Stimulated activated CD8-positive, alpha-beta memory T cell treated with anti-CD3 and anti-CD28 coated beads, Interleukin-12 subunit alpha, Interleukin-12 subunit beta, amount 100 ng/mL, for 1 hour (primary cell): ENCODE measurements around the gene FSD2.
"Not testable (repeated sequence)": the region's sequence is repeated elsewhere in the genome, so short reads cannot be mapped to it uniquely, and the experiment has no call there.

Experiments used
- DNase-seq: peaks from one replicate; pipeline ENCODE4 v3.0.0-alpha.2; 2020; ENCODE audit warnings: low read depth

The FSD2 gene

DNA sequence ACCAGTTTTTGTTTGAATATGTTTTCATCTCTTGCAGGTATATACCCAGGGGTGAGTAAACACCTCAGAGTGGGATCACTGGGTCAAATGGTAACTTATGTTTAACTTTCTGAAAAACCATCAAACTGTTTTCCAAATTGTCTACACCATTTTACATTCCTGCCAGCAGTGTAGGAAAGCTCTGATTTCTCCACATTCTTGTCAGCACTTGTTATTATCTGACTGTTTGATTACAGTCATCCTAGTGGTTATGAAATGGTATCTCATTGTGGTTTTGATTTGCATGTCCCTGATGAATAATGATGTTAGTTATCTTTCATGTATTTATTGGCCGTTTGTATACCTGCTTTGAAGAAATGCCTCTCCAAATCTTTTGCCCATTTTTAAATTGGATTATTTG lies 13.8 kb downstream of the FSD2 start:
- DNase-seq = no peak

DNA sequence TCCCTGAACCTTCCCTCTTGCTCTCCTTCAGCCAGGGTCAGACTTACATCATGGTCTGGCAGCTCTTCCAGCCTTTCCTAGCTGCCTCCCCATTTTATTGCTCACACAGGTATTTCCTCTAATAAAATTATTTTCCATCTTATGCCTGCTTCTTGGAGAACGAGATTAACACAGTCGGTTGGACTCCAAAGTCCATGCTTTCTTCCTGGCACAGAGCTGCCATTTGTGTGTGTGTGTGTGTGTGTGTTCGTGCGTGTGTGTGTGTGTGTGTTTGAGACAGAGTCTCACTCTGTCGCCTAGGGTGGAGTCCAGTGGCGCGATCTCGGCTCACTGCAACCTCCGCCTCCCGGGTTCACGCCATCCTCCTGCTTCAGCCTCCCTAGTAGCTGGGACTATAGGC lies 15.5 kb downstream of the FSD2 start:
- no peak for DNase-seq

DNA sequence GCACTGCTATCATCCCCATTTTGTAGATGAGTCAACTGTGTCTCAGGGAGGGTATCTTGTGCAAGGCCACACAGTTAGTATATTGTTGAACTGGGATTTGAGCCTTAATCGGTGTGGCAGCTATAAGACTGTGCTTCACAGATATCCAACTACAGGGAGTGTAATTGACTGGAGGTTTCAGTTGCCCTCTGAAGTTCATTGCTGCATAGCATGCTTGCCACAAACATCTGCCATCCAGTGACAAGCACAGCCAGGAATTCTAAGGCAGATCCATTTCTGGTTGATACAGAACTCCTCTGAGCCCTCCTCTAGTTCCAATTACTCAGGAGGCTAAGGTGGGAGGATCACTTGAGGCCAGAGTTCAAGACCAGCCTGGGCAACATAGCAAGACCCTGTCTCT lies 16.4 kb downstream of the FSD2 start:
- no peak for DNase-seq

DNA sequence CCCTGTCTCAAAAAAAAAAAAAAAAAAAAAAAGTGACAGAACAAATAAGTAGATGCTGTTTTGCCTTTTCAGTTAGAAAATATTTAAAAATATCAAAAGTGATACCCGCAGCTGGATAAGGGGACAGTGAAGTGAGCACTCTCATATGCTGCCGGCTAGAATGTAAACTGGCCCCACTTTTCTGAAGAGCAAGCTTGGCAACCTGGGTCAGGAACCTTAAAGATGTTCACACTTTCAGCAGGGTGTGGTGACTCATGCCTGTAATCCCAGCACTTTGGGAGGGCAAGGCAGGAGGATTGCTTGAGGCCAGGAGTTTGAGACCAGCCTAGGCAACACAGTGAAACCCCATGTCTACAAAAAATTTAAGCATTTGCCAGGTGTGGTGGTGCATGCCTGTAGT lies 17.4 kb downstream of the FSD2 start:
- DNase-seq = no peak

DNA sequence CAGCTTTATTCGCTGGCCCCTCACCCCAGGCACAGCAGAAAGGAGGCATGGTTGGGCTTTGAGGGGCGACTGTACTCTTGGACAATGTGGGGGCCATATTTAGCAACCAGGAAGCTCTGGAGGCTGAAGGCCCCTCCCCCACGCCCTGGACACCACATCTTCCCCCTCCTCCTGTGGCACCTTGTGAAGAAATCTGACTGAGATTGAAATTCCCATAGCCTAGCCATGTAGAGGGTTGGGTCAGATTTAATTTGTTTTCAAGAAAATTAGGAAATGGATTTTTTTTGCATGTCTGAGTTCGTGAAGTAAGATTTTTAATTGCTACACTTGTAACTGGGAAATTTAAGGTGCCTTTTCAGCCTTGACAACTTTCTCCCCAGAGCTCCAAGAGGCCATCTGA lies 24.5 kb downstream of the FSD2 start:
- no peak for DNase-seq

DNA sequence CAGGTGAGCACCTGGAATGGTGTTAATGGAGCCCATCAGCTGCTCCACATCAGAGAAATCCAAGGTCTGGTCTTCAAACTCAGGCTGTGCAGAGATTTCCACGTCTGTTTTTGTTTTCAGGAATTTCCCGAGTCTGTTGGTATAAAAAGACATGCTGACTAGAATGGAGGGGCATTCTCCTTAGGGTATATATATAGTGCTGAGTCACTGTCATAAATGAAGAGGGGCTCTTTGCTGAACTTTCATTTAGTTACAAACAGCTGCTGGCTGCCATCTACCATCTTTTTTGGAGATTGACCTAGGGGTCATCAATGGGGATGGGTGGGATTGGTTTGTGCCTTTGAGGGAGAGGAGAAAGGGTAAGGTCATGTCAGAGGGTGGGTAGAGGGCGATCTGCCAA lies 27.1 kb downstream of the FSD2 start:
- no peak for DNase-seq

DNA sequence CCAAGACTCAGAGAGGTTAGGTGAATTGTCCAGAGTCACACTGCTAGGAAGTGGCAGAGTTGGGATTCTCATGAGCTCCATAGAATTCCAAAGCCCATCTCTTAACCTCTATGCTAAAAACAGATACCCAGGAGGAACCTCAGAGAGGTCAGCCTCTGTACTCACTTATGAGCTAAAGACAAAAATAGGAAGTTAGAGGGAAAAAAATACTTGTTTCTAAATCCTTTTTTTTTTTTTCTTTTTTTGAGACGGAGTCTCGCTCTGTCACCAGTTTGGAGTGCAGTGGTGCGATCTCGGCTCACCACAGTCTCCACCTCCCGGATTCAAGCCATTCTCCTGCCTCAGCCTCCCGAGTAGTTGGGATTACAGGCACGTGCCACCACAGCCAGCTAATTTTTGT lies 31.4 kb downstream of the FSD2 start:
- DNase-seq = no peak

DNA sequence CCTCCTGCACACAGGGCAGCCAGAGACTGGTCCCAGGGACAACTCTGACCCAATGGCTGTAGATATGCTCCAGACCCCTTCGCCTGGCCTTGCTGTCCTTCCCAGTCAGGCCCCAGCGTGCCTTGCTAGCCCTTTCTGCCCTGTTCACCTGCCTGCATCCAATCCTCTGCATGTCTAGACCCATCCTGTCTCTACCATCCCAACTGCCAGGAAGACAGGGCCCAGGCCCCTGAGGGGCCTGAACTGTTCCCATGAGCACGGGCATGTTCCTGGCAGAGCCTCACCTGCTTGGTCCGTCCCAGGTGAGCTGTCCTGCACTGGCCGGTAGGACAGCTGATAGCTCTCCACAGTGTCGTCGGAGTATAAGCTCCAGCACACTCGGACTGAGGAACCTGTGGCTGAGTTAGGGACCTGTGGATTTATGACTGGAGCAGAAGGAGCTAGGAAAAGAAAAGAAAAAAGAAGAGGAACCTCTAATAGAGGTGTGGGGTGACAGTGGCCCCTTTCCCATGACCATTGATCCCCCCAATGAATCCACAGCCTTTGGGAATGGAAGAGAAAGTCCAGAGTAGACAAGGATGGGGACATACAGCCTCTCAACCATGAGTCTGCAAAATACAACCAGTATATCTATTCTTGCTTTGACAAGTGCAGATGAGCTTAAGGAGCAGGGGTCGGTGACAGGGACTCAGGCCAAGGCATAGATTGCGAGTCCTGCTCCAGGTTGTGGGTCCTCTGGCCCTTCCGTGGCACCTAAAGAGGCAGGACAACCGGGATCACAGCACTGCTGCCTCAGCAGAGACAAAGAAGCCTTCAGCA lies 33.9 kb downstream of the FSD2 start:
- DNase-seq = no peak

DNA sequence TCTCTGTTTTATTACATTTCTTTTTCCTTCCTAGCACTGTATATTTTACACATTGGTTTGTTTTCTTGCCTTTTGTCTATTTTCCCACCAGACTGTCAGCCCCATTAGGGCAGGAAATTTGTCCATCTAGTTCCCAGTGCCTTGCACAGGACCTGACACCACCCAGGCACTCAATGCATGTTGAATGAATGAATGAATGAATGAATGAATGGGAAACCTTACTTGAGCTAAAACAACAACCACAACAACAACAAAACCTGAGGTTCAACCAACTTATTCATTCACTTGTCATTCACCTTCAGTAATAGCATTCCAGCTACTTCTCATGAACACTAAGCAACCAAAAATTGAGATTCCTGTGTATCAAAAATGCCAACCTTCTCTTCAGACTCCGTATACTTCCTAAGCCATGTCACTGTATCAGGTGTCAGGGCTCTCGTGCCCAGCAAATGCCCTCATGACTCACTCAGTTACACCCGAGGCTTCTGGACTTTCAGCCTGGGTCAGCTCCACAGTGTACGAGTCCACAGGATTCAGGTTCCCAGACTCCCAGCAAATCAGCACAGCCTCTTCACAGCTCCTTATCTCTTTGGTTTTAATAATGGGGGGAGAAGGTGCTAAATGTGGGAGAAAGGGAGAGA lies 37.3 kb downstream of the FSD2 start:
- no peak for DNase-seq

DNA sequence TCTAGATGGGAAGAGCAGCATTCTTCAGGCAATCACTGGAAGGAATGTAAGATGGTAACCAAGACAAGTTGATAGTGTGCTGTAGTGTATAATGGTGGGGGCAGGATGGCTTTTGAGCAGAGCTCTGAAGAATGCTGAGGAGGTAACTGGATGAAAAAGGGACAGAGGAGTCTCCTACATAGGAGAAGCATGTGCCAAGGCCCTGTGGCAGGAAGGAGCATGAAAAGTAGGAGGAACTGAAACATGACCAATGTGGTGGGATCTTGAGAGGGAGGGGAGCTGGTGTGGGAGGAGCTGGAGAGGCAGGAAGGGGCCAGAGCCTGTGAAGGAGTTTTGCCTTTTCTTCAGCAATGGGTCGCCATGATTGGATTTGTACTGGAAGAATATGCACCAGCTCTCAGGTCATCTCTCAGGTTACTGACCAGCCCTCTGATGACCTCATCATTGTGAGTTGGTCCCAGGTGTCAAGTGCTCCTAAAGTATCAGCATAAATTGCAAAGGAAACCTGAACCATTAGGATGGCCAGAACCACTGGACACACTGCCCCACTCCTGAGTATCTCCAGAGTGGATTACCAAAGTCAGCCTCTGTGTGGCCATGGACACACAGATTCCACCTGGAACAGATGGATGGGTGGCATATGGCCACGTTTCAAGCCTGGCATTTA lies 38.6 kb downstream of the FSD2 start:
- no peak for DNase-seq

DNA sequence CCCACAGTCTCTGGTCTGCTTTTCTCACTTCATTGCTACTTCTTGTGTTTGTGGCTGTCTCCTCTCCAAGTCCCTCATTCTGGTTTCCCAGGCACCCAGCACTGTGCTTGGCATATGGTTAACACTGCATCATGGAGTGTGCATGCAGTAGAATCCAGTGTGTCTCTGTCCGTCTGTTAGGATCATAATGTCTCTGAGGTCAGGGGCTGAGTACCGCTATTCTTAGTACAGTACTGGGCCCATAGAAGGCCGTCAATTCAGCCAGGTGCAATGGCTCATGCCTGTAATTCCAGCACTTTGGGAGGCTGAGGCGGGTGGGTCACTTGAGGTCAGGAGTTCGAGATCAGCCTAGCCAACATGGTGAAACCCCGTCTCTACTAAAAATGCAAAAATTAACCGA lies 39.7 kb downstream of the FSD2 start:
- DNase-seq = not testable (repeated sequence)

DNA sequence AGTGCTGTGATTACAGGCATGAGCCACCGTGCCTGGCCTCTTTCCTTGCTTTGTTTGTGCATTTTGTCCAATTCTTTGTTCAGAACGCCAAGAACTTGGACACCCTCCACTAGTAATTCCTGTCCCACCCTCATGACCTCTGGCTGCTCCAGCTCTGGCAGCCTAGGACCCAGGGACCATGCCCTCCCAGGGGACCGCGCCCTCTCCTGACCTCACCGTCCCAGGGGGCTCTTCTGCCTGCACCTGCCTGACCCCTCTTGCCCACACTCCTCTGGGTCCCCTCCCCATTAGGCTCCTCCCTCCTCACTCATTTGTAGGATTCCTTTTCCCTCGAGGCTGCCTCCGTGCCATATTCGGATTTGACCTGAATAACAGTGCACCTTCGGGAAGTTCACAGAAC lies 41.1 kb downstream of the FSD2 start:
- no peak for DNase-seq

DNA sequence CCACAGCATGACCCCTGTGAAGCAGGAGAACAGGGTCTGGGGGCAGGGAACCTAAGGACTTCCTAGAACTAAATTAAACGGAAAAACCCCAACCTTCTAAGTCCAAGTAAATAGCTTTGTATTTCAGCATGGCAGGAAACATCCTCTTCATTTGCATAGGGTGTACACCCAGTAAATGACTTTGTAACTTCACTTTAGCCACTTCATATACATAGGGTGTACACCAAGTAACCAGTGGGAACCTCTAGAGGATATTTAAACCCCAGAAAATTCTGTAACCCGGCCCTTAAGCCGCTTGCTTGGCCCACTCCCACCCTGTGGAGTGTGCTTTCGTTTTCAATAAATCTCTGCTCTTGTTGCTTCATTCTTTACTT lies 41.8 kb downstream of the FSD2 start:
- DNase-seq = no peak

DNA sequence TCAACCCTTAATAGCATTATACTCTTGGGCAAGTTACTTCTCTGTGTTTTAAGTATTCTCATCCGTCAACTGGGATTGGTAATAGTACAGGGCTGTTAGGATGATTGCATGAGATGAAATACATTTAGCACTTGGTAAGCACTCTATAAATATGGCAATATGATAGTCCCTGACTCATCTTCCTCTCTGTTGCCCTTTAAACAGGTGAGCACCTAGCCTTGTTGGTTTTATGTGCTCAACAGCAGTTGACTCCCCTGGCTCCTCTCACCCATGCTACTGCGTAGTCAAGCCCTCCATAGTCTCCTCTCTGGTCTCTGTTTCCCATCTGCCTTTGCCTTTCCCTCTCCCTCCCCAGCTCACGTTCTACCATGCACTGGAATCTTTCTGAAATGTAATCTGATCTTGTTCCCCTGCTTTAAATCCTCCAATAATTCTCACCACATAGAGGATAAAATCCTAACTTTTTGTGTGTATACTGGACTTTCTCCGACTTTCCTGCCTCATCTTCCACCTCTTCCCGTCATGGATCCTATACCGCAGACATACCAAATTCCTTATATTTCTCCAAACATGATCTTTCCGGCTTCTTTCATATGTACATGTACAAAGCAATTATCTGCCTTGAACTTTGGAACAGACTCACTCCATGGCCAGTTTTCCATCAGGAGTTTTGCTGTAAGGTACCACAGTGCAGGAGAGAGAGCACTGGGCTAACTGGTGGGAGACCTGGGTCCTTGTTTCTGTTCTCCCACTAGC lies 42.3 kb downstream of the FSD2 start:
- no peak for DNase-seq

DNA sequence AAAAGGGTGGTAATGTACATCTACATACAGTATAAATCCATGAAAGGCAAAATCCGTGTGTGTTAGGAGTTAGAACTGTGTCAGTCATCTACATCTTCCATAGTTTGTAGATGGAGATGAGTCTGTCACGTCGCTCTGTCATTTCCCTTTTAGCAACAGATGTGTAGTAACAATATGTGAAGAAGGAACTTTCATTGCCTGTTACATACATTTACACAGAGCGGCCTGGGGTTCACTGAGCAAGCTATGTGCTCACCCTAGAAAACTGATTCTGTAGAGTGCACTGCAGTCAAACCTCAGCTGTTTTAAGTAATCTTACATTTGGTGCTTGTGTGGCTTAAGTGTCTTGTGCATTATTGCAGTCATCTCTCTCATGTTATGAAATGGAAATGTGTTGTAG lies 54.6 kb downstream of the FSD2 start:
- DNase-seq = no peak

DNA sequence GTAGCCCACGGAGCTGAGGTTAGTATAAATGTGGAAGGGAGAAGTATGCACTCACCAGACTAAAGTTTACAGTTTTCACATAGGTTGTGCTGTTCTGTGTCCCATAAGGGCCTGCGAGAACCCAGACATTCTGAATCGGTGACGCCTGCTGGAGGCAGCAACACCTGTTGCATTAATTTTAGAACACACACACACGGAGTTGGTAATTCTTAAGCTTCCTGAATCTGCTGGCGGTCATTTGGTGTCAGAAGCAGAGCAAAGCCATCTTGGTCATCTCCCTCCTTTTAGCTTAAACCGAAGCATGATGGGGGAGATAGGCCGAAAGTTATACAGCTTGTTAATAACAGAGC lies 55.1 kb downstream of the FSD2 start:
- DNase-seq = no peak

DNA sequence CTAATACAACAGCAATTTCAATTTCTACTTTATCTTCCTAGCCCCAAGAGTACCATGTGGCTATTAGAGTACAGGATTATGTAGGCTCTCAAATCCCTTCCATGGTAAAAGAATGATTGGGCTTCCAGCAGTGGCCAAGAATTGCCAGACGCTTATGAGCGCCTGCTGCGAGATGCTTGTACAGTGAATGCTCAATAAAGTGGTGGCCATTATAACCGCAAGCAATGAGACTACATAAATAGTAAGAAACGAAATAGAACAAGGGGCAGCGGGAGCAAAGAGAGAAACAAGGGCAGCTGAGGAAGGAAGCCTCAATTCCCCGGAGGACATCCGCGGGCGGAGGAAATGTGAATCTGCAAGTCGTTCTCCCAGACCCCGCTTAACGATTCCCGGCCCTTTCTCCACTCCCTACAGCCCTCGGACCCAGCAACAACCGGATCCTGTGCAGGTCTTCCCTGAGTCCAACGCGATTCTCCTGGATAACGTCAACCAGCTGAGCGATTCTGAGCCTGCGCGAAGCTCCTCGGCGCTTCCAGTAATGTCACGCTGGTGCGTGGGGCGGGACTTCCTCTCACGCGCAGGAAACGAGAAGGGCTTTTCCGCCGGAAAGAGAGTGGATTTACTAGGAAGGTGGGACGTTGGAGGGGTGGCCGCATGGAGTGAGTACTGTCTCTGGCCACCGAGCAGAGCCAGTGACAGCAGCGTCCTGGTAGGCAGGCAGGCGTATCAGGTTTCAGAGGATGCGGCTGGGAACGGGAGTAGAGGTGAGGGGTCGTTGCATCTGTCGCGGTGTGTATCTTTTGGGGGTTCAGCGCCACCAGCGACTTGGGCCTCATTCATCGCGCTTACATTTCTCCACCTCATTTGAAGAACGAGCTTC lies 55.7 kb downstream of the FSD2 start:
- DNase-seq = peak; percentile 77

DNA sequence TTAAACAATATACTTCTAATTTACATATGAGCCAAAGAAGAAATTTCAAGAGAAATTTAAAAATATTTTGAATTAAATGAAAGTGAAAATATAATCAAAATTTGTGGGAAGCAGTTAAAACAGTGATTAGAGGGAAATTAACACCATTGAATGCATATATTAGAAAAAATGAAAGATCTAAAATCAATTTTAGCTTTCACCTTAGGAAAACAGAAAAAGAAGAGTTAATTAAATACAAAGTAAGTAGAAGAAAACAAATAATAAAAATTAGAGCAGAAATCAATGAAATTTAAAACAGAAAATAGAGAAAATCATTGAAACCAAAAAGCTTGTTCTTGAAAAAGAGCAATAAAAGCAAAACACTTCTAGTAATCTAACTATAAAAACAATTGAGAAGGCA lies 57.6 kb downstream of the FSD2 start:
- no peak for DNase-seq

DNA sequence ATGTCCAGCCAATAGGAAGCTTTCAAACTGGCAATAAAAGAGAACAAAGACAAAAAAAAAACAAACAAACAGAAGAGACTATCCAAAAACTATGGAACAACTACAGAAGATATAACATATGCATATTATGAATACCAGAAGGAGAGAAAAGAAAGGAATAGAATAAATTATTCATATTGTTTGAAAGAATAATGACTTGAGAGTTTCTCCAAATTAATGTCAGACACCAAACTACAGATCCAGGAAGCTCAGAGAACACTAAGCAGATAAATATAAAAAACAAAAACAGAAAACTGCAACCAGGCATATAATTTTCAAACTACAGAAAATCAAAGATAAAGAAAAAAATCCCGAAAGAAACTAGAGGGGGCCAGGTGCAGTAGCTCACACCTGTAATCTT lies 62.1 kb downstream of the FSD2 start:
- DNase-seq = no peak

DNA sequence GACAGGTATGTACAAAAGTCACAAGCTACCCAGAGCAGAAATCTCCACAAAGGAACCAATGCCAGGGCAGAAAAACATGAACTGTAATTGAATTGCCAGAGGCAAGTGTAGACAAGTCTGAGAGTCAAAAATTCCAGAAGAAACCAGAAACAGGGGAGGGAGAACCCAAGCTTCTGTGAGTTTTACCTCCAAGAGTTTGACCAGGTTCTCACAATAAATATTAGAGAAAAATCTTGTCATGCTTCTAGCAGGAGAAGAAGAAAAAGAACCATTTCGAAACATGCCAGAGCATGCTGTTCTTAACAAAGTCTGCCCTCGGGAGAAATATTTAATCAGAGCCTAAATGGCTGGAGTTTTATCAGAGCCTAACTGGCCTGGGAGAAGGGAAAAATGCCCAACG lies 63.7 kb downstream of the FSD2 start:
- DNase-seq = no peak

DNA sequence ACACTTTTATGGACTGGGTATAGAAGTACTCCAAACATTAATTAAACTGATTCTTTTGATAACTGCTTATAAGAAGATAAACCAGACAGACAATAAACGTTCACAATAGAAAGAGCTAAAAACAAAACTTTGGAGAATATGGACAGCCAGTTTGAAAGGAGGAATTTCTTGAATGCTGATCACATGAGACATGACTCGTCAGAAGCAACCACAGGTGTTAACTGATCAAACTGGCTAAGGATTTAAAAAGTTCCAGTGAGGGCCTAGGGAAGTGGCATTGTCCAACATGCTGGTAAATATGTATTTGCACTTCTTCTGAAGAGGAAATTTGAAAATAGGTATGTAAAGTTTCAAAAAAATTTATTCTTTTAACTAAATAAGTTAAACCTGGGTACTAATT lies 66.8 kb downstream of the FSD2 start:
- no peak for DNase-seq

DNA sequence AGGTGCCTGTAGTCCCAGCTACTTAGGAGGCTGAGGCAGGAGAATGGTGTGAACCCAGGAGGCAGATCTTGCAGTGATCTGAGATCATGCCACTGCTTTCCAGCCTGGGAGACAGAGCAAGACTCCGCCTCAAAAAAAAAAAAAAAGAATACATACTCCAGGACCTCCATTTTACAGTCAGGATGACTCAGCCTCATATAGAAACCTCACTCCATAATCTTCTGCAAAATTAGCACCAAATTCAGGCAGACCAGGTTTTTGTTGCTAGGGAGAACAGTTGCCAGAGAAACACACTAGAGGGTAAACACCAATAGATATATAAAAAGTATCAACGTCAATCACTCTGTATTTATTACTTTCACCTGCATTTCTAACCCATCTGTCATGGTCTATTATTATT lies 67.9 kb downstream of the FSD2 start:
- no peak for DNase-seq
